Measurements from ENCODE around the gene SPATA12.

GRCh38 chr3:57110798-57111197 is 50.3 kb downstream of the SPATA12 start:
- TF ChIP-seq CTCF (IDR thresholded peaks at IDR 0.05) (no peak), POLR2A (IDR thresholded peaks at IDR 0.05) (no peak)
